Fibroblast of villous mesenchyme (primary cell): ENCODE measurements around the gene SNRNP200. TPM values are rescaled to one million over a fixed set of nuclear protein-coding genes. Genes with fewer than 3 reads are reported as not detected.

ENCODE experiments used
- DNase-seq: peaks from one replicate; pipeline ENCODE4 v3.0.0-alpha.2; 2010; ENCODE audit warnings: low read depth
- H3K4me3 ChIP-seq: 2 replicates; pipeline ENCODE4 v1.5.1; 2011; ENCODE audit warnings: low read depth, mild to moderate bottlenecking, low read length
- CTCF ChIP-seq: IDR thresholded peaks from 2 replicates; pipeline ENCODE4 v1.5.1; 2012; ENCODE audit warnings: low read depth, mild to moderate bottlenecking, low read length; ENCODE audit not compliant: insufficient read depth
- total RNA-seq: library from RNA; depleted of rRNA; stranded (reverse); fragments of >200 nt; gene quantifications from 2 replicates; pipeline ENCODE4 v1.2.3, GENCODE V29; 2012

SNRNP200 gene
- total RNA-seq, 1 donor: 39.7 TPM

- no peak for TF ChIP-seq CTCF
- H3K4me3 ChIP-seq: no peak overlapping the region
- peak; percentile 11 for DNase-seq
These were observed 13.6 kb downstream of the SNRNP200 start for GRCh38 chr2:96291751-96292150.

- no peak for TF ChIP-seq CTCF
- DNase-seq: no peak
These were observed 18.0 kb downstream of the SNRNP200 start for GRCh38 chr2:96287273-96287856.

GRCh38 chr2:96276787-96277499 is 28.4 kb downstream of the SNRNP200 start:
- TF ChIP-seq CTCF: no peak
- no peak overlapping the region for H3K4me3 ChIP-seq
- no peak for DNase-seq

More at GRCh38 chr2:96287273-96287856, 18.0 kb downstream of the SNRNP200 start:
- H3K4me3 ChIP-seq: no peak overlapping the region

GRCh38 chr2:96274355-96275056 is 30.8 kb downstream of the SNRNP200 start:
- no peak for TF ChIP-seq CTCF
- no peak overlapping the region for H3K4me3 ChIP-seq
- DNase-seq: no peak

- no peak overlapping the region for H3K4me3 ChIP-seq
- TF ChIP-seq CTCF: no peak
- DNase-seq: no peak
These were observed 31.6 kb downstream of the SNRNP200 start for GRCh38 chr2:96273763-96274162.

GRCh38 chr2:96271995-96272394 is 33.4 kb downstream of the SNRNP200 start:
- TF ChIP-seq CTCF: peak; percentile 2
- H3K4me3 ChIP-seq: no peak overlapping the region
- no peak for DNase-seq
